Smooth muscle cell (in vitro differentiated cells): ENCODE measurements around the gene TIGIT. TPM values are rescaled to one million over a fixed set of nuclear protein-coding genes. Genes with fewer than 3 reads are reported as not detected.

Experiments
- DNase-seq: peaks from one replicate; lab custom pipeline; 2025; ENCODE audit not compliant: unreplicated experiment; lab: John Stamatoyannopoulos, UW
- H2AFZ ChIP-seq: fragments of 200-600 bp; sonication (generic); 2 replicates; pipeline ENCODE4 v1.6.0; 2016; ENCODE audit warnings: antibody characterized with exemption, low read depth, mild to moderate bottlenecking
- H3F3A ChIP-seq: fragments of 200-600 bp; sonication (generic); 2 replicates; pipeline ENCODE4 v1.6.0; 2017; ENCODE audit warnings: antibody characterized with exemption, low read depth
- H3K27ac ChIP-seq: fragments of 200-600 bp; sonication (generic); 2 replicates; pipeline ENCODE4 v1.5.1; 2016; ENCODE audit warnings: low read depth, mild to moderate bottlenecking
- H3K27me3 ChIP-seq: fragments of 200-600 bp; sonication (generic); 2 replicates; pipeline ENCODE4 v1.6.1; 2016; ENCODE audit warnings: low read depth, mild to moderate bottlenecking
- H3K36me3 ChIP-seq: fragments of 200-600 bp; sonication (generic); 2 replicates; pipeline ENCODE4 v1.5.1; 2016; ENCODE audit warnings: low read depth
- H3K4me1 ChIP-seq: fragments of 200-600 bp; sonication (generic); 2 replicates; pipeline ENCODE4 v1.5.1; 2016; ENCODE audit warnings: low read depth
- H3K4me2 ChIP-seq: fragments of 200-600 bp; sonication (generic); 2 replicates; pipeline ENCODE4 v1.6.0; 2016; ENCODE audit warnings: mild to moderate bottlenecking
- H3K4me3 ChIP-seq: fragments of 200-600 bp; sonication (generic); 2 replicates; pipeline ENCODE4 v1.5.1; 2016; ENCODE audit warnings: mild to moderate bottlenecking
- H3K79me2 ChIP-seq: fragments of 200-600 bp; sonication (generic); 2 replicates; pipeline ENCODE4 v1.6.0; 2016; ENCODE audit warnings: low read depth, mild to moderate bottlenecking
- H3K9ac ChIP-seq: fragments of 200-600 bp; sonication (generic); 2 replicates; pipeline ENCODE4 v1.6.0; 2016; ENCODE audit warnings: low read depth
- H3K9me3 ChIP-seq: fragments of 200-600 bp; sonication (generic); replicated peaks from 2 replicates; pipeline ENCODE4 v1.5.1; 2016; ENCODE audit warnings: low read depth
- H4K20me1 ChIP-seq: fragments of 200-600 bp; sonication (generic); 2 replicates; pipeline ENCODE4 v1.6.0; 2016; ENCODE audit warnings: low read depth
- CTCF ChIP-seq: fragments of 200-600 bp; sonication (generic); IDR thresholded peaks from 2 replicates; pipeline ENCODE4 v1.5.1; 2017; ENCODE audit warnings: borderline replicate concordance, mild to moderate bottlenecking, antibody characterized with exemption; ENCODE audit not compliant: insufficient read depth, poor library complexity, severe bottlenecking
- WGBS: methylation state at CpG from one replicate; pipeline ENCODE4 v1.1.7; 2016; ENCODE audit warnings: low lambda C conversion rate; 5-methylcytosine and 5-hydroxymethylcytosine counted together
- polyA plus RNA-seq: library from polyadenylated mRNA; unstranded; fragments of >200 nt; fragmentation: Nextera tagmentation; extraction: Ambion mirVana; gene quantifications from 2 replicates; pipeline ENCODE4 v1.2.1, GENCODE V29; 2016
- total RNA-seq: library from RNA; depleted of rRNA; stranded (reverse); fragments of >200 nt; gene quantifications from 2 replicates; pipeline ENCODE4 v1.2.3, GENCODE V29; 2014

The TIGIT gene
- total and polyA plus RNA-seq, 2 experiments from 2014 or later = not detected

GRCh38 chr3:114284644-114285043 is 9.2 kb upstream of the TIGIT start:
- H3K9me3 ChIP-seq = no peaks in the 10 kb centered on the region
- H3K4me2 ChIP-seq = no peak overlapping the region
- H2AFZ ChIP-seq = no peak overlapping the region
- no peaks in the 10 kb centered on the region for H3K36me3 ChIP-seq
- H3K27ac ChIP-seq = no peak overlapping the region
- WGBS = 95% methylated on average over 1 of the region's 1 CpG
- TF ChIP-seq CTCF = no peak
- H3F3A ChIP-seq = no peaks in the 10 kb centered on the region
- no peaks in the 10 kb centered on the region for H3K4me1 ChIP-seq
- H3K4me3 ChIP-seq = no peak overlapping the region
- H3K79me2 ChIP-seq = no peaks in the 10 kb centered on the region
- no peak overlapping the region for H3K9ac ChIP-seq
- no peak for DNase-seq
- no peaks in the 10 kb centered on the region for H4K20me1 ChIP-seq
- H3K27me3 ChIP-seq = no peaks in the 10 kb centered on the region

- Histone ChIP-seq H3K27me3 (no peaks in the 10 kb centered on the region), H3F3A (no peaks in the 10 kb centered on the region), H3K4me1 (no peaks in the 10 kb centered on the region), H3K36me3 (no peaks in the 10 kb centered on the region), H3K4me3 (no peak overlapping the region), H3K9ac (no peak overlapping the region), H3K9me3 (no peaks in the 10 kb centered on the region), H4K20me1 (no peaks in the 10 kb centered on the region), H3K27ac (no peak overlapping the region), H3K4me2 (no peak overlapping the region), H3K79me2 (no peaks in the 10 kb centered on the region), H2AFZ (no peak overlapping the region)
- no peak for TF ChIP-seq CTCF
- WGBS = 92% methylated on average over 3 of the region's 3 CpGs
- DNase-seq = no peak
These were observed 8.1 kb upstream of the TIGIT start for GRCh38 chr3:114285648-114286230.

GRCh38 chr3:114286266-114286665 is 7.6 kb upstream of the TIGIT start:
- no peak for DNase-seq
- H2AFZ ChIP-seq = no peak overlapping the region
- no peak overlapping the region for H3K9ac ChIP-seq
- TF ChIP-seq CTCF = no peak
- no peak overlapping the region for H3K27ac ChIP-seq
- H3K4me2 ChIP-seq = no peak overlapping the region
- no peaks in the 10 kb centered on the region for H3K79me2 ChIP-seq
- no peaks in the 10 kb centered on the region for H4K20me1 ChIP-seq
- no peak overlapping the region for H3K4me3 ChIP-seq
- no peaks in the 10 kb centered on the region for H3F3A ChIP-seq
- H3K9me3 ChIP-seq = no peaks in the 10 kb centered on the region
- H3K4me1 ChIP-seq = no peaks in the 10 kb centered on the region
- H3K36me3 ChIP-seq = no peaks in the 10 kb centered on the region
- no peaks in the 10 kb centered on the region for H3K27me3 ChIP-seq
- WGBS = 92% methylated on average over 2 of the region's 2 CpGs
